RWPE1 (cell line): Measurements from ENCODE around the gene SNAI3.
"Not testable (repeated sequence)": the region's sequence is repeated elsewhere in the genome, so short reads cannot be mapped to it uniquely, and the experiment has no call there.

Experiments
- CTCF ChIA-PET: fragments of 350-600 bp; sonication (Branson Sonifier 250); formaldehyde crosslinking; extraction: SDS; loops from one replicate; lab custom pipeline; 2021; lab: Yijun Ruan, JAX
- POLR2A ChIA-PET: fragments of 400-600 bp; formaldehyde crosslinking; extraction: SDS; loops from one replicate; lab custom pipeline; 2020; ENCODE audit warnings: antibody characterized with exemption; ENCODE audit not compliant: low non-redundant PET; lab: Yijun Ruan, JAX
- DNase-seq: peaks from one replicate; pipeline ENCODE4 v3.0.0; 2012; ENCODE audit warnings: low spot score
- H3K27ac ChIP-seq: fragments of 450-650 bp; 2 replicates; pipeline ENCODE4 v1.5.1; 2017
- TF ChIP-seq, protein P1 (sequence below): fragments of 450-650 bp; conservative IDR thresholded peaks from 2 replicates; pipeline ENCODE4 v1.5.1; 2017; ENCODE audit warnings: low read depth, mild to moderate bottlenecking

SNAI3 gene

DNA sequence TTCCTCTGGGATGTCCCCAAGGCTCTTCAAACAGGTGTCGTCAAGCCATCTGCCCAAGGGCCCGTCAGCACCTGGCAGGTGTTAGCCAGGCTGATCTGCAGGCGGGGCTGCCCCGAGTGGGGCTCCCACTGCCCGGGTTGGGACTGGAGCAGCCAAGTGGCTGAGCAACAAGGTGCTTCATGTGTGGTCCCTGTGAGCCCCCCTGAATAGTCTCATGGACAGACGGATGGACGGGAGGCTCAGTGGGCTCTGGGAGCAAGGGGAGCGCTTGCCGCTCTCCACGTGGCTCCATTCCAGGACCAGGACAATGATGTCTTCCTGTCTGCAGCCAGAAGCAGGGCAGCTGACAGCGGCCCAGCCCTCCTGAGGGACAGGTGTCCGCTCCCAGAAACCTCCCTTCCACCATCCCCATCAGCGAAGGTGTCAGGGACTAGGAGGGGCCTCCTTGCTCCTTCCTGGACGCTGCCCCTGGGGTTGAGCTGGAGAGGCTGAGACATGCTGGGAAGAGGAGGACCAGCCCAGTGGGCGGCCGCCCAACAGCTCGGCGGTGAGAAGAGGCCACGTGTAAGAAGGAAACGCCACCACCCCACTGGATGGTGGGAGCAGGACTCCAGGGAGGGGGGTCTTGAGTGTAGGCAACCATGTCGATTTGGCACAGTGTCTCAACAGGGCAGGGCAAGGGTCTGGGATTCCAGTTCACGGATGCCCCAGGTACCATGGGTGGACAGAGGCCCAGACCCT lies 9.6 kb downstream of the SNAI3 start:
- CTCF ChIA-PET, result interaction anchor here (0.5 kb wide), 1 partner anchor 25 kb away, joined by 4 read pairs; no protein-coding TSS in a partner anchor
- H3K27ac ChIP-seq, result no peak overlapping the region
- TF ChIP-seq, protein P1, sequence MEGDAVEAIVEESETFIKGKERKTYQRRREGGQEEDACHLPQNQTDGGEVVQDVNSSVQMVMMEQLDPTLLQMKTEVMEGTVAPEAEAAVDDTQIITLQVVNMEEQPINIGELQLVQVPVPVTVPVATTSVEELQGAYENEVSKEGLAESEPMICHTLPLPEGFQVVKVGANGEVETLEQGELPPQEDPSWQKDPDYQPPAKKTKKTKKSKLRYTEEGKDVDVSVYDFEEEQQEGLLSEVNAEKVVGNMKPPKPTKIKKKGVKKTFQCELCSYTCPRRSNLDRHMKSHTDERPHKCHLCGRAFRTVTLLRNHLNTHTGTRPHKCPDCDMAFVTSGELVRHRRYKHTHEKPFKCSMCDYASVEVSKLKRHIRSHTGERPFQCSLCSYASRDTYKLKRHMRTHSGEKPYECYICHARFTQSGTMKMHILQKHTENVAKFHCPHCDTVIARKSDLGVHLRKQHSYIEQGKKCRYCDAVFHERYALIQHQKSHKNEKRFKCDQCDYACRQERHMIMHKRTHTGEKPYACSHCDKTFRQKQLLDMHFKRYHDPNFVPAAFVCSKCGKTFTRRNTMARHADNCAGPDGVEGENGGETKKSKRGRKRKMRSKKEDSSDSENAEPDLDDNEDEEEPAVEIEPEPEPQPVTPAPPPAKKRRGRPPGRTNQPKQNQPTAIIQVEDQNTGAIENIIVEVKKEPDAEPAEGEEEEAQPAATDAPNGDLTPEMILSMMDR, result no peak
- POLR2A ChIA-PET, result no interaction called here
- no peak for DNase-seq

DNA sequence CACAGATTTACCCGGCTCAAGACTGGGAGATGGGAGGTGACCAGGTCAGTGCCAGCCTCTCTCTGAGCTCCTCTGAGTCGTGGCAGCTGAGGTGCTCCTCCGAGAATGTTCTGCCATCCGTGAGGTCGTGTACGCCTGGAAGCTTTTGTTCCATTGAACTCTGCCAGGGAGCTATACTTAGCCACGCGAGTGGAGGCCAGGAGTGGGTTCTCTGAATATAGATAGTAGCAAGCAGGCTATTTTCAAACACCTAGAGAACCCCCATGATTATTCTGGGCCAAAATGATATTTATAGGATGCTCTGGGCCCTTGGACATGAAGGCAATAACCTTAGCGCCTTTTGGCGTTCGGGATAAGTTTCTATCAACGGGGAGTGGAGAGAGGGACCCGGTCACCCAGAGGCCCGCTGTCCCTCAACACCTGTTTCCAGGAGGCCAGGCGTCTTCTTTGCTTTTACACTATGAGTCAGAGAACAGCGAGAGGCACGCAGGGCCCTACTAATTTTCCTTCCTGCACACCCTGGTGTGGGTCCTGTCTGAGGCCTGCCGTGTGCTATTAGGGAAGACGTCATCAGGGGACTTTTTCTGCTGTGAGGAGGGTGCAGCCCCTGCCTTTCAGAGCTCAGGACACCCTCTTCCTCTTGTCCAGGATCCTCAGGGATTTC lies 12.5 kb downstream of the SNAI3 start:
- DNase-seq, result no peak
- ChIA-PET POLR2A (interaction anchor here (0.5 kb wide), 1 partner anchor 294 kb away, joined by 3 read pairs; no protein-coding TSS in a partner anchor), CTCF (interaction anchor here (1.0 to 1.2 kb wide), 2 partner anchors 11 to 13 kb away, joined by 3 to 5 read pairs; no protein-coding TSS in a partner anchor)
- TF ChIP-seq, protein P1, result no peak
- H3K27ac ChIP-seq, result no peak overlapping the region

- TF ChIP-seq, protein P1, result no peak
- H3K27ac ChIP-seq, result no peak overlapping the region
- DNase-seq, result no peak
- CTCF ChIA-PET, result interaction anchor here (0.5 to 0.6 kb wide), 2 partner anchors 244 to 420 kb away, joined by 3 to 4 read pairs; no protein-coding TSS in a partner anchor
- POLR2A ChIA-PET, result interaction anchor here (1.1 kb wide), 1 partner anchor 13 kb away, joined by 3 read pairs; no protein-coding TSS in a partner anchor
These were observed 13.5 kb downstream of the SNAI3 start for GRCh38 chr16:88672776-88673175.

DNA sequence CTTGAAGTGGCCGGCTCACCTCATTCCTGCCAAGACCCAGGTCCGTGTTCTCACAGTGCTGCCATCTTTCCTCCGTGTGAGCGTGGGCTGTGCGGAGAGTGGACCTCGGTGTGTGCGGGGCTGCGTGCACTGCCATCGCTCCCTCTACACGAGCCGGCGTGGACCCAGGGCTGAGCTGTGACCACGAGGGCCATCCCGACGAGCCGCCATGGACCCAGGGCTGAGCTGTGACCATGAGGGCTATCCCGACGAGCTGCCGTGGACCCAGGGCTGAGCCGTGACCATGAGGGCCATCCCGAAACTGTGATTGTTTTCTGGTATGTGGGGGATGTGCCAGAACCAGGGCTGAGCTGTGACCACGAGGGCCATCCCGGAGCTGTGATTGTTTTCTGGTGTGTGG lies 14.5 kb downstream of the SNAI3 start:
- H3K27ac ChIP-seq, result no peak overlapping the region
- ChIA-PET POLR2A (no interaction called here), CTCF (interaction anchor here (0.8 kb wide), 1 partner anchor 9 kb away, joined by 4 read pairs; no protein-coding TSS in a partner anchor)
- no peak for DNase-seq
- TF ChIP-seq, protein P1, result no peak

GRCh38 chr16:88669980-88670379 lies 16.3 kb downstream of the SNAI3 start:
- no peak overlapping the region for H3K27ac ChIP-seq
- DNase-seq, result no peak
- TF ChIP-seq, protein P1, result no peak
- ChIA-PET CTCF (no interaction called here), POLR2A (no interaction called here)

GRCh38 chr16:88669493-88669892 lies 16.8 kb downstream of the SNAI3 start:
- DNase-seq, POLR2A ChIA-PET, H3K27ac ChIP-seq: not testable (repeated sequence)
- CTCF ChIA-PET, result interaction anchor here (0.6 kb wide), 1 partner anchor 19 kb away, joined by 3 read pairs; no protein-coding TSS in a partner anchor
